ENCODE measurements around the gene CZIB. TPM values are rescaled to one million over a fixed set of nuclear protein-coding genes. Genes with fewer than 3 reads are reported as not detected.

The CZIB gene
- total and polyA plus RNA-seq, 2 of the 13 experiments (the other 11 are each of a cell fraction or from before 2014, with no cell fraction given), result 49.2 to 67.0 TPM

DNA sequence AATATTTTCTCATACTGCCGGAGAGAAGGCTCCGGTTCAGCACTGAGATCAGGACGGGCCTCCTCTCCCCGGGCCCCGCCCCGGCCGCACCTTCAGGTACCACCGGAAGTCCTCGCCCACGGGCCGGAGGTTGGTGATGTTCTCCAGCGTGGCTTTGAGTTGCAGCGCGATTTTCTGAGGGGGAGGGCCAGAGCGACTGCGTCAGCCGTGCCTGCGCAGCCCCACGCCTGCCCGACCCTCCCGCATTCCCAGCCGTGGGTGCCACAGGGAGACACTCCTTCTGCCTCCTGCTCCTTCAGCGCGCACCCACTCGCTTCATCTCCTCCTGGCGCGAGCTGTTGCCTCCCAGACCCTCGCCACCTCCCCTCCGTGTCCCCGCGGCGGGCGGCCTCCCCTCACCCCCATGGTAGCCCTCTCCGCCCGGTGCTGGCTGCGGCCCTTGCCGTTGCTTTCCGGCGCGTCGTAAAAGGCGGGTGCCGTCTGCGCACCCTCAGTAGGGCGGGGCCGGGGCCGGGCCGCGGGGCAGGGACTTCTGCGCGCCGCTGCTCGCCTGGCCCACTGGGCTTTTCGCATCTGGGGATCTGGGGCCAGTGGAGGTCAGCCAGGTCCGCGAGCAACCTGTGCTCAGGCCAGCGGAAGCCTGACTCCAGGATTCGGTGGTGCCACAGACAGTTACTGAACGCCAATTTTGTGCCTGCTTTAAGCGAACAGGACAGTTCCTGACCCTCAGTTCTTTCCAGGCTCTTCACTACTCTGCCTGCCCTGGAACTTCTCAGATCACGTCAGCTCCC lies at the start of gene CZIB (continued):
- TF ChIP-seq ZNF44 (CRISPR knock-in tag; IDR thresholded peaks at IDR 0.05) (peak; percentile 71), ZNF878 (CRISPR knock-in tag; IDR thresholded peaks at IDR 0.05) (peak; percentile 89), ZFP62 (CRISPR knock-in tag; IDR thresholded peaks at IDR 0.05) (no peak), NCOA5 (CRISPR knock-in tag; IDR thresholded peaks at IDR 0.05) (no peak), ZSCAN22 (CRISPR knock-in tag; IDR thresholded peaks at IDR 0.05) (no peak), ATAD3A (CRISPR knock-in tag; IDR thresholded peaks at IDR 0.05) (no peak), ZNF75D (CRISPR knock-in tag; IDR thresholded peaks at IDR 0.05; ENCODE audit: borderline replicate concordance) (no peak), ZNF605 (CRISPR knock-in tag; IDR thresholded peaks at IDR 0.05) (peak; percentile 97), GATAD1 (CRISPR knock-in tag; IDR thresholded peaks at IDR 0.05) (peak; percentile 96)
- TF ChIP-seq, protein P1, sequence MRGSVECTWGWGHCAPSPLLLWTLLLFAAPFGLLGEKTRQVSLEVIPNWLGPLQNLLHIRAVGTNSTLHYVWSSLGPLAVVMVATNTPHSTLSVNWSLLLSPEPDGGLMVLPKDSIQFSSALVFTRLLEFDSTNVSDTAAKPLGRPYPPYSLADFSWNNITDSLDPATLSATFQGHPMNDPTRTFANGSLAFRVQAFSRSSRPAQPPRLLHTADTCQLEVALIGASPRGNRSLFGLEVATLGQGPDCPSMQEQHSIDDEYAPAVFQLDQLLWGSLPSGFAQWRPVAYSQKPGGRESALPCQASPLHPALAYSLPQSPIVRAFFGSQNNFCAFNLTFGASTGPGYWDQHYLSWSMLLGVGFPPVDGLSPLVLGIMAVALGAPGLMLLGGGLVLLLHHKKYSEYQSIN (CRISPR knock-in tag; IDR thresholded peaks at IDR 0.05; ENCODE audit: borderline replicate concordance), result no peak
- TF ChIP-seq, protein P2, sequence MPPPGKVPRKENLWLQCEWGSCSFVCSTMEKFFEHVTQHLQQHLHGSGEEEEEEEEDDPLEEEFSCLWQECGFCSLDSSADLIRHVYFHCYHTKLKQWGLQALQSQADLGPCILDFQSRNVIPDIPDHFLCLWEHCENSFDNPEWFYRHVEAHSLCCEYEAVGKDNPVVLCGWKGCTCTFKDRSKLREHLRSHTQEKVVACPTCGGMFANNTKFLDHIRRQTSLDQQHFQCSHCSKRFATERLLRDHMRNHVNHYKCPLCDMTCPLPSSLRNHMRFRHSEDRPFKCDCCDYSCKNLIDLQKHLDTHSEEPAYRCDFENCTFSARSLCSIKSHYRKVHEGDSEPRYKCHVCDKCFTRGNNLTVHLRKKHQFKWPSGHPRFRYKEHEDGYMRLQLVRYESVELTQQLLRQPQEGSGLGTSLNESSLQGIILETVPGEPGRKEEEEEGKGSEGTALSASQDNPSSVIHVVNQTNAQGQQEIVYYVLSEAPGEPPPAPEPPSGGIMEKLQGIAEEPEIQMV (CRISPR knock-in tag; IDR thresholded peaks at IDR 0.05; ENCODE audit: low read depth), result peak; percentile 97
- TF ChIP-seq, protein P3, sequence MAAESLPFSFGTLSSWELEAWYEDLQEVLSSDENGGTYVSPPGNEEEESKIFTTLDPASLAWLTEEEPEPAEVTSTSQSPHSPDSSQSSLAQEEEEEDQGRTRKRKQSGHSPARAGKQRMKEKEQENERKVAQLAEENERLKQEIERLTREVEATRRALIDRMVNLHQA (CRISPR knock-in tag; IDR thresholded peaks at IDR 0.05), result no peak
- TF ChIP-seq, protein P4, sequence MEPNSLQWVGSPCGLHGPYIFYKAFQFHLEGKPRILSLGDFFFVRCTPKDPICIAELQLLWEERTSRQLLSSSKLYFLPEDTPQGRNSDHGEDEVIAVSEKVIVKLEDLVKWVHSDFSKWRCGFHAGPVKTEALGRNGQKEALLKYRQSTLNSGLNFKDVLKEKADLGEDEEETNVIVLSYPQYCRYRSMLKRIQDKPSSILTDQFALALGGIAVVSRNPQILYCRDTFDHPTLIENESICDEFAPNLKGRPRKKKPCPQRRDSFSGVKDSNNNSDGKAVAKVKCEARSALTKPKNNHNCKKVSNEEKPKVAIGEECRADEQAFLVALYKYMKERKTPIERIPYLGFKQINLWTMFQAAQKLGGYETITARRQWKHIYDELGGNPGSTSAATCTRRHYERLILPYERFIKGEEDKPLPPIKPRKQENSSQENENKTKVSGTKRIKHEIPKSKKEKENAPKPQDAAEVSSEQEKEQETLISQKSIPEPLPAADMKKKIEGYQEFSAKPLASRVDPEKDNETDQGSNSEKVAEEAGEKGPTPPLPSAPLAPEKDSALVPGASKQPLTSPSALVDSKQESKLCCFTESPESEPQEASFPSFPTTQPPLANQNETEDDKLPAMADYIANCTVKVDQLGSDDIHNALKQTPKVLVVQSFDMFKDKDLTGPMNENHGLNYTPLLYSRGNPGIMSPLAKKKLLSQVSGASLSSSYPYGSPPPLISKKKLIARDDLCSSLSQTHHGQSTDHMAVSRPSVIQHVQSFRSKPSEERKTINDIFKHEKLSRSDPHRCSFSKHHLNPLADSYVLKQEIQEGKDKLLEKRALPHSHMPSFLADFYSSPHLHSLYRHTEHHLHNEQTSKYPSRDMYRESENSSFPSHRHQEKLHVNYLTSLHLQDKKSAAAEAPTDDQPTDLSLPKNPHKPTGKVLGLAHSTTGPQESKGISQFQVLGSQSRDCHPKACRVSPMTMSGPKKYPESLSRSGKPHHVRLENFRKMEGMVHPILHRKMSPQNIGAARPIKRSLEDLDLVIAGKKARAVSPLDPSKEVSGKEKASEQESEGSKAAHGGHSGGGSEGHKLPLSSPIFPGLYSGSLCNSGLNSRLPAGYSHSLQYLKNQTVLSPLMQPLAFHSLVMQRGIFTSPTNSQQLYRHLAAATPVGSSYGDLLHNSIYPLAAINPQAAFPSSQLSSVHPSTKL (CRISPR knock-in tag; IDR thresholded peaks at IDR 0.05), result peak; percentile 69
- TF ChIP-seq, protein P5, sequence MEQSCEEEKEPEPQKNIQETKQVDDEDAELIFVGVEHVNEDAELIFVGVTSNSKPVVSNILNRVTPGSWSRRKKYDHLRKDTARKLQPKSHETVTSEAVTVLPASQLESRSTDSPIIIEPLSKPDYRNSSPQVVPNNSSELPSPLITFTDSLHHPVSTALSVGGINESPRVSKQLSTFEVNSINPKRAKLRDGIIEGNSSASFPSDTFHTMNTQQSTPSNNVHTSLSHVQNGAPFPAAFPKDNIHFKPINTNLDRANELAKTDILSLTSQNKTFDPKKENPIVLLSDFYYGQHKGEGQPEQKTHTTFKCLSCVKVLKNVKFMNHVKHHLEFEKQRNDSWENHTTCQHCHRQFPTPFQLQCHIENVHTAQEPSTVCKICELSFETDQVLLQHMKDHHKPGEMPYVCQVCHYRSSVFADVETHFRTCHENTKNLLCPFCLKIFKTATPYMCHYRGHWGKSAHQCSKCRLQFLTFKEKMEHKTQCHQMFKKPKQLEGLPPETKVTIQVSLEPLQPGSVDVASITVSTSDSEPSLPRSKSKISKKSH (CRISPR knock-in tag; IDR thresholded peaks at IDR 0.05; ENCODE audit: borderline replicate concordance), result peak; percentile 95; the same call in 1 of the 2 replicates
- TF ChIP-seq, protein P6, sequence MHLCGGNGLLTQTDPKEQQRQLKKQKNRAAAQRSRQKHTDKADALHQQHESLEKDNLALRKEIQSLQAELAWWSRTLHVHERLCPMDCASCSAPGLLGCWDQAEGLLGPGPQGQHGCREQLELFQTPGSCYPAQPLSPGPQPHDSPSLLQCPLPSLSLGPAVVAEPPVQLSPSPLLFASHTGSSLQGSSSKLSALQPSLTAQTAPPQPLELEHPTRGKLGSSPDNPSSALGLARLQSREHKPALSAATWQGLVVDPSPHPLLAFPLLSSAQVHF (CRISPR knock-in tag; IDR thresholded peaks at IDR 0.05), result peak; percentile 61; the same call in 1 of the 2 replicates
- TF ChIP-seq, protein P7, sequence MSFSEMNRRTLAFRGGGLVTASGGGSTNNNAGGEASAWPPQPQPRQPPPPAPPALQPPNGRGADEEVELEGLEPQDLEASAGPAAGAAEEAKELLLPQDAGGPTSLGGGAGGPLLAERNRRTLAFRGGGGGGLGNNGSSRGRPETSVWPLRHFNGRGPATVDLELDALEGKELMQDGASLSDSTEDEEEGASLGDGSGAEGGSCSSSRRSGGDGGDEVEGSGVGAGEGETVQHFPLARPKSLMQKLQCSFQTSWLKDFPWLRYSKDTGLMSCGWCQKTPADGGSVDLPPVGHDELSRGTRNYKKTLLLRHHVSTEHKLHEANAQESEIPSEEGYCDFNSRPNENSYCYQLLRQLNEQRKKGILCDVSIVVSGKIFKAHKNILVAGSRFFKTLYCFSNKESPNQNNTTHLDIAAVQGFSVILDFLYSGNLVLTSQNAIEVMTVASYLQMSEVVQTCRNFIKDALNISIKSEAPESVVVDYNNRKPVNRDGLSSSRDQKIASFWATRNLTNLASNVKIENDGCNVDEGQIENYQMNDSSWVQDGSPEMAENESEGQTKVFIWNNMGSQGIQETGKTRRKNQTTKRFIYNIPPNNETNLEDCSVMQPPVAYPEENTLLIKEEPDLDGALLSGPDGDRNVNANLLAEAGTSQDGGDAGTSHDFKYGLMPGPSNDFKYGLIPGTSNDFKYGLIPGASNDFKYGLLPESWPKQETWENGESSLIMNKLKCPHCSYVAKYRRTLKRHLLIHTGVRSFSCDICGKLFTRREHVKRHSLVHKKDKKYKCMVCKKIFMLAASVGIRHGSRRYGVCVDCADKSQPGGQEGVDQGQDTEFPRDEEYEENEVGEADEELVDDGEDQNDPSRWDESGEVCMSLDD (CRISPR knock-in tag; IDR thresholded peaks at IDR 0.05; ENCODE audit: borderline replicate concordance), result no peak; the same call in 1 of the 2 replicates

All from HepG2 (cell line).